MM.1S (cell line): ENCODE measurements around the gene RANBP9.

Experiments
- EZH2phosphoT487 ChIP-seq: fragments of 300-600 bp; sonication (generic); IDR thresholded peaks from 2 replicates; pipeline ENCODE4 v1.6.1; 2018; ENCODE audit warnings: antibody characterized with exemption, low read length
- TF ChIP-seq, protein P1 (sequence below): fragments of 300-600 bp; sonication (generic); IDR thresholded peaks from 2 replicates; pipeline ENCODE4 v1.5.1; 2016; ENCODE audit warnings: antibody characterized with exemption, low read length, mixed read lengths

DNA sequence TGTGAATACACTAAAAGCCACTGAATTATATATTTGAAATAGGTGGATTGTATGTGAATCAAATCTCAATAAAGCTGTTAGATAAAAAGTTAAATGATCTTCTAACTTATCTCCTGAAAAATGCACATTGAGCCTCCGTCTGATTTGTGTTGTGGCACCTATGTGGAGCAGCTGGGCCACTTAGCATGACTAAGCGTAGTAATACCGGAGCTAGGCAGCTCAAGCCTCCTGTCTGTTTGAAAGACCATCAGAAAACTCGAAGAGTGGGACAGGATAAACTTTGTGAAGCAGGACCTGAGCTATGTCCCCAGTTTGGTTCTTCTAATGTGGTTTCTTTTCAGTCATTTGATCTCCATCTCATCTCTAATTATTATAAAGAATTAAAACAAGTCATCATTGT, 107.5 kb downstream of the RANBP9 start:
- TF ChIP-seq, protein P1, sequence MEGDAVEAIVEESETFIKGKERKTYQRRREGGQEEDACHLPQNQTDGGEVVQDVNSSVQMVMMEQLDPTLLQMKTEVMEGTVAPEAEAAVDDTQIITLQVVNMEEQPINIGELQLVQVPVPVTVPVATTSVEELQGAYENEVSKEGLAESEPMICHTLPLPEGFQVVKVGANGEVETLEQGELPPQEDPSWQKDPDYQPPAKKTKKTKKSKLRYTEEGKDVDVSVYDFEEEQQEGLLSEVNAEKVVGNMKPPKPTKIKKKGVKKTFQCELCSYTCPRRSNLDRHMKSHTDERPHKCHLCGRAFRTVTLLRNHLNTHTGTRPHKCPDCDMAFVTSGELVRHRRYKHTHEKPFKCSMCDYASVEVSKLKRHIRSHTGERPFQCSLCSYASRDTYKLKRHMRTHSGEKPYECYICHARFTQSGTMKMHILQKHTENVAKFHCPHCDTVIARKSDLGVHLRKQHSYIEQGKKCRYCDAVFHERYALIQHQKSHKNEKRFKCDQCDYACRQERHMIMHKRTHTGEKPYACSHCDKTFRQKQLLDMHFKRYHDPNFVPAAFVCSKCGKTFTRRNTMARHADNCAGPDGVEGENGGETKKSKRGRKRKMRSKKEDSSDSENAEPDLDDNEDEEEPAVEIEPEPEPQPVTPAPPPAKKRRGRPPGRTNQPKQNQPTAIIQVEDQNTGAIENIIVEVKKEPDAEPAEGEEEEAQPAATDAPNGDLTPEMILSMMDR, result no peak
- TF ChIP-seq EZH2phosphoT487, result no peak
